Central memory CD4-positive, alpha-beta T cell (primary cell): ENCODE data around the gene SIX6.
"Not testable (repeated sequence)": the region's sequence is repeated elsewhere in the genome, so short reads cannot be mapped to it uniquely, and the experiment has no call there.

Experiments
- DNase-seq: peaks from one replicate; pipeline ENCODE4 v3.0.0; 2022
- total RNA-seq, 3 experiments: gene quantifications; one replicate each; lab custom pipeline; 2026; lab: John Stamatoyannopoulos, UW

The SIX6 gene
- 0 reads per million in 3 experiments for total RNA-seq

DNA sequence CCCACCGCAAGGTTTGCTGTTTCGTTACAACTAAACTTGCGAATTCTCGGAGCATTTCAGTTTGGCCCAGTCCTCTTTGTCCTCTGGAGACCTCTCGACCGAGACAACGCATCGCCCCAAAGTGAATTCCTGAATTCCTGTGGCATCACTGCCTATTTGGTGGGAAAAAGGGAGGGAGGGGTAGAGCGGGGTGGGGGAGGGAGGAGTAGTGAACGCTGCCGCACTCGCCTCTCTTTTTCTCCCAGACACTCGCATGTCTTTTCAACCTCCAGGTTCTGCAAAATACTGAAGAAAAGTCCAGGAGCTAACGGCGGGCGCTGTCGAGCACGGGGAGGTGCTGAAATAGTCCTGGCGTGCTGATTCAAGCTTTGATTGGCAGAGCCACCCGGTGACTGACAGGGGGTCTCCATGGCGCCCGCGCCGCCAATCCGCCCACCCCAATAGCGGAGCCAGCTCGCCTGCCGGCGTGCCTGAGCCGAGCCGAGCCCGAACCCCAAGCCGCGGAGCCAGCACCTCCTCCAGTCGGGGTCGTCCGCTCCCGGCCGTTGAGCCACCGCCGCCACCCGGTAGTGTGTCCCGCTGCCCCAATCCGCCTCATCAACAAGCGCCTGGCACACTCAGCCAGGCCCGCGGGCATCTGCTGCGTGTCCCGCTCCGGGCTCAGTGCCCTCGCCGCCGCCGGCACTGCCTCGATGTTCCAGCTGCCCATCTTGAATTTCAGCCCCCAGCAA lies at the start of gene SIX6:
TSS of gene SIX6 (plus strand) at position 440 of the 731 bp plus-strand sequence. CDS start at position 693, 253 bp downstream.
- DNase-seq: no peak

DNA sequence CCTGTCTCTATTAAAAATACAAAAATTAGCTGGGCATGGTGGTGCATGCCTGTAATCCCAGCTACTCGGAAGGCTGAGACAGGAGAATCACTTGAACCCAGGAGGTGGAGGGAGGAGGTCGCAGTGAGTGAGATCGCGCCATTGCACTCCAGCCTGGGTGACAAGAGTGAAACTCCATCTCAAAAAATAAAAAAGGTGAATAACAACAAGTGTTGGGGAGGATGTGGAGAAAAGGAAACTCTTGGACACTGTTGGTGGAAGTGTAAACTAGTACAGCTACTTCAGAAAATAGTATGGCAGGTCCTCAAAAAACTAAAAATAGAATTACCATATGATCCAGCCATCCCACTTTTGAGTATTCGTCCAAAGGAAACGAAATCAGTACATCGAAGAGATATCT lies 28.7 kb upstream of the SIX6 start:
- DNase-seq: not testable (repeated sequence)

- no peak for DNase-seq
Observed at GRCh38 chr14:60482743-60483142, 26.2 kb upstream of the SIX6 start.

DNA sequence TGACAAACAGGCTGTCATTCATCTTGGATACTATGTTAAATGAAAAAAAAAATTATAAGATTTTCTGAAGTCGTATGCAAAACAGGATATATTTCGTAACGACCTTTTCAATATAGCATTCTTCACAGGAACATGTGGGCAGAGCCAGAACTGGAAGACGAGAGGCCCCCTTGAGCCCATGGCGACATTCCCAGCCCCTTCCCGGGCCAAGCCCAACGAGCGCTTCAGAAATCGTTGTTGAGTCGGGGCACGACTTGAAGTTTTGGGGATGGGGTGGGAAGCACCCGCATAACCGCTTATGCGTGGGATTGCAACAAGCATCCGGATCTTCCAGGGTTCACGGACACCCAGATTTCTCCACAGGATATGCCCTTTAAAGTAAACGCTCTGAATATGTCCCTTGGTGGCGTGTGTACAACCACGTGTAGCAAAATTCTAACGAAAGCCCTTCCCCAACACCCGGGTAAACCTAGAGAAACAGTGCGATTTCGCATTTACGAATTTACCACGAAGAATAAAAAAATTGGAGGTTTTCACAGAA lies 23.8 kb upstream of the SIX6 start:
- DNase-seq: no peak

DNA sequence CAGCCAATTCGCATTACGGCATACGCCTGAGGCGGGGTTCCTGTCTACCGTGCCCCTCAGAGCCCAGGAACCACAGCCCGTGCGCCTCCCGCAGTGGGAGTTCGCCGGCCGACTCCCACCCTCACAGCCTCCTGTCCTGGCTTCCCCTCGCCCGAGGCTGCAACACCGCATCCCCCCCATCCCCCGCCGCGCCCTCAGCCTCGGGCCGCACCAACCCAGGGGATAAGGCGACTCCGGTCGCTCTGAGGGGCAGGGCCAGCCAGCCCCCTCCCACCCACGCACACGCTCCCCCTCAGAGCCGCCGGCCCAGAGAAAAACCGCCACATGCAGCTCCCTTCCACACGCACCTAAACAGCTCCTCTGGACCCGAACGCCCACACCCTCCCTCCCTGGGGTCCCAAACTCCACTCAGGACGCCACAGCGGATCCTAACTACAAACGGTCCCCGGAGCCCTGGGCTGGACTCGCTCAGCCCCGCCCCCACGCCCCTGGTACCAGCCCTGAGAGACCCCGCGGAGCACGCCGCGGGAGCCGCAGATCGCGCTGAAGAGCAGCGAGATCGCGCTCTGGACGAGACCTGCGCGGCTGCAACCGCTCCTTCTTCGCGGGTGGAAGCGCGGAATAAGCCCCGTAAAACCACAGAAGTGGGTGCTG lies 23.2 kb upstream of the SIX6 start, which contains the start of gene C14orf39:
TSS of gene C14orf39 (minus strand) at position 466 of the 654 bp plus-strand sequence. CDS start 985 bp downstream, outside the sequence.
- no peak for DNase-seq

- no peak for DNase-seq
Observed at GRCh38 chr14:60487211-60487610, 21.7 kb upstream of the SIX6 start.

DNA sequence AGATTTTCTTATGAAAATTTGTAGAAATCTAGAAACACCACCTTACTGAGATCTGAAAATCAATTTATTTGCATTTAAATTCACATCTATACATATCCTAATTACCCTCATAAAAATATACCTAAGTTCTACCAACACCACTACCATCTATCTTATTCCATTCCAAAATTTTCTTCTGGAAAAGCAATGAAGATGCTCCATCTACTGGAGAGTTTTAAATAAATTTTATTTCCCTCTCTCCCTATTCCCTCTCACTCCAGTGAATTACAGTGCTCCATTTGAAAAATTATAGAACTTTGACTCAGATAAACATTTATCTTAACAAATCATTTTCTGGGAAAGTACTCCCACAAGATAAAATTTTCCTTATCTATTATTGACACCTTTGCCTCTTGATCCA lies 20.8 kb upstream of the SIX6 start:
- no peak for DNase-seq

- no peak for DNase-seq
Observed at GRCh38 chr14:60490270-60490669, 18.7 kb upstream of the SIX6 start.

DNA sequence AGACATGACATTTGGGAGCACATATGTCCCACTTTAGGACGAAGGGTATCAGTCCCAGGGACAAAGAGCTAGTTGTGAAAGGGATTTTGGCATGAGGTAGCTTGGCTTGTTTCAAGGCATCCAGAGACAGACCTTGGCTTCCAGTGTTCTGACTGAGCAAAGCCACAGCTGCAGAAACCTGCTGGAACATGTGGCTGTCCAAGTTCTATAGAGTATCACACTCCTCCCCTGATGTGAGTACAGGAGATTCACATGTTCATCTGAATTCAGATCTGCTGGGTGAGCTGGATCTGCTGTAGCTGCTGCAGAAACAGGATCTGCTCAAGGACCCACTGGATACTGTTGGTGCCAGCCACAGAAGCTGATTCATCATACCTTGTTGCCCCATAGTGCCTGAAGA lies 13.0 kb upstream of the SIX6 start:
- DNase-seq: no peak

DNA sequence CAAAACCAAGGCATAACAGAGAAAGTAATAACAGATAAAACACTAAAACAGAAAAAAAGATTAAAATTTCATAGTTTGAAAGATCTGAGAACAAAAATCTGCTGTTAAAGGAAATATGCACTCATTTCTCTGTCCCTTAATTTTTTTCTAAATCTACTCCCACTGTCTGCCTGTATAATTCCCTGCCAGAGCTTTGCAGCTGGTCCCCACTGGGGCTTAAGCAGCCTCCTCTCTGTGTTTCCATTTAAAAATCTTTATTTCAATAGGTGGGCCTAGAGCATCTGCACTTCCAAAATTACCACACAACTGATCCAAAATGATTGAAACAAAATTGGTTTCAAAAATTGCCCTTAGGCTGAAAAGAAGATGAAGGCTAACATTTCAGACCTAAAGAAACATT lies 6.4 kb upstream of the SIX6 start:
- no peak for DNase-seq

DNA sequence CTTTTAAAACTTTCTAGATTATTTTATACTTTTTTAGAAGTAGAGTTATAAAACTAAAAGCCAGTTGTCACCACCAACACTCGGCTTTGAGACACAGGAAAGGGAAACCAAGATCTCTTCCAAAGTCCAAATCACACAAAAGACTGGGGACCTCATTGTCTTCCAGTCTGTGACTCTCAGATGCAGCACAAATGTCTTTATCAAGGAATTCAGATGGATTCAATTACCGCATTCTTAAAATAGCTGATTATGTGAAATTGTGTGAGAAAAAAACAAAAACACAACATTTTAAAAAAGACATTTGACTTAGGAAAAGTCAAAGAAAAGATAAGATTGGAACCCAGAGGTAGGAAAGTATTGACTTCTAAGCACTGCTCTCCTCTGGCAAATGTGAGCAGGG lies 3.5 kb upstream of the SIX6 start:
- no peak for DNase-seq

DNA sequence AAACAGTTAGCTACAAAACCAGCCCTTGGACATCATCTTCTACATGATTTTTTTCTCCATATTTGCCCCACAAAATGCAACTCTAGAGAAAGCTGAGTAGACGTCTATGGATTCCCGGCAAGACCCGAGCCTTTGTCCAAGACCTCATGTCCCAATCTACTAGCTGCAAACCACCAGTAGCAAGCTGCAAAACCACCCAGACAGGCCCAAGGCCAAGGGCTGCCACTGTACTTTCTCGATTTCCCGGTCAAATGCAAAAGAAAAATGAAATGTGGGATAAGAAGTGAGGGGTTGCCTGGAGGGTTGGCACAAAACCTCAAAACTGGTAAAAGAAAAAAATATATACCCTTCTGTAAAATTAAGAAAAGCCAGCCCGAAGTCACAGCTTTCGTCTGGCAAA lies 2.9 kb upstream of the SIX6 start:
- DNase-seq: no peak

DNA sequence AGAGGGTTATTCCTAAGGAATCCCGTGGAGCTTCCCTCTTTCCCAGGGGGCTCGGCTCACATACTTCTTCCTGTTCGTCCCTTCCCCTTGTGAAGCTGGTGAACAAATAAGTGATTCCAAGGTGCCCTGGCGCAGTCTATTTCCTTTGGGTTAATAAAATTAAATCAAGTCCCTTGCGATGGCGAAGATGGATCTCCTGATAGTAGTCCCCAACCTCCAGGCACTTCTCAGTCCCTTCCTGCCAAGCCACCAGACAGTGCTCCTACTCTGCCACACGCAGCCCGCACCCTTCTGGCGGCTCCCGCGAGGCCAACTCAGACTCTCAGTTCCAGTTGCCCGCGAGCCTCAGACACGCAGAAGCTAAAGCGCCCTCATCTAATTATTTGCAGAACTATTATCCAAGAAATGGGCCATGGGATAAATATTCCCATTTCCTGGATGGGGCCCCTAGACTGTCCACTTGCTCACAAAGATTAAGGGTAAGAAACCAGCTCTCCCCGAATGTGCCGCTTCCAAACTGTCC lies 2.4 kb upstream of the SIX6 start:
- DNase-seq: no peak

- DNase-seq: no peak
Observed at GRCh38 chr14:60506985-60507829, 1.7 kb upstream of the SIX6 start.

DNA sequence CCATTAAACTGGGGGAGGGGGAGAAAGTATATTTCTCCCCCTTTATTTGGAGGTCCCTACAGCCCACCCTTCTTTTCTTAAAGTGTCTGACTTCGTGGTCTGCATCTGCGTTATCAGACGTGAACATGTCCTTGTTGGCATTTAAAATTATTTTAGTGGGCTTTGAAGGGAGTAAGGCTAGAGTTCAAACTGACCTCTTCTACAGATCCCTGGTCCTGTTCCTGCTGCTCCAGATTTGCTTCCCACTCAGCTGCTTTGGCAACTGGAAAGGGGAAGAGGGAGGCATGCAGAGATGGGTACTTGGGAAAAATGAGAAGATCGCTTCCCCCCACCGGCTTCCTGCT lies 611 bp upstream of the SIX6 start:
- DNase-seq: no peak

DNA sequence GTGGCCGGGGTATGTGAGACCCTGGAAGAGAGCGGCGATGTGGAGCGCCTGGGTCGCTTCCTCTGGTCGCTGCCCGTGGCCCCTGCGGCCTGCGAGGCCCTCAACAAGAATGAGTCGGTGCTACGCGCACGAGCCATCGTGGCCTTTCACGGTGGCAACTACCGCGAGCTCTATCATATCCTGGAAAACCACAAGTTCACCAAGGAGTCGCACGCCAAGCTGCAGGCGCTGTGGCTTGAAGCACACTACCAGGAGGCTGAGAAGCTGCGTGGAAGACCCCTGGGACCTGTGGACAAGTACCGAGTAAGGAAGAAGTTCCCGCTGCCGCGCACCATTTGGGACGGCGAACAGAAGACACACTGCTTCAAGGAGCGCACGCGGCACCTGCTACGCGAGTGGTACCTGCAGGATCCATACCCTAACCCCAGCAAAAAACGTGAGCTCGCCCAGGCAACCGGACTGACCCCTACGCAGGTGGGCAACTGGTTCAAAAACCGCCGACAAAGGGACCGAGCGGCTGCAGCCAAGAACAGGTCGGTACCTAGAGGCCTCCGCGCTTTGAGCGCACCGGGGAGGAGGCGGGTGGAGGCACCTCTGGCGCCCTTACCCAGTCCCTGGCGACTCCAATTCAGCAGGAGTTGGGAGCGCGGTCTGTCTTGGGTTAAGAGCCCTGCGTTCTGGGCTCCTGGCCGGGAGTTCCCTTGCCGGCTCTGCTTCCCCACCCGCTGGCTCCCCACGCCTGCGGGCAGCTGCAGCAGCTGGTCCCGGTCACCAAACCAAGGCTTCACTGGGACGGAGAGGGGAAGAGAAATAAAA lies 700 bp downstream of the SIX6 start:
- DNase-seq: no peak

DNA sequence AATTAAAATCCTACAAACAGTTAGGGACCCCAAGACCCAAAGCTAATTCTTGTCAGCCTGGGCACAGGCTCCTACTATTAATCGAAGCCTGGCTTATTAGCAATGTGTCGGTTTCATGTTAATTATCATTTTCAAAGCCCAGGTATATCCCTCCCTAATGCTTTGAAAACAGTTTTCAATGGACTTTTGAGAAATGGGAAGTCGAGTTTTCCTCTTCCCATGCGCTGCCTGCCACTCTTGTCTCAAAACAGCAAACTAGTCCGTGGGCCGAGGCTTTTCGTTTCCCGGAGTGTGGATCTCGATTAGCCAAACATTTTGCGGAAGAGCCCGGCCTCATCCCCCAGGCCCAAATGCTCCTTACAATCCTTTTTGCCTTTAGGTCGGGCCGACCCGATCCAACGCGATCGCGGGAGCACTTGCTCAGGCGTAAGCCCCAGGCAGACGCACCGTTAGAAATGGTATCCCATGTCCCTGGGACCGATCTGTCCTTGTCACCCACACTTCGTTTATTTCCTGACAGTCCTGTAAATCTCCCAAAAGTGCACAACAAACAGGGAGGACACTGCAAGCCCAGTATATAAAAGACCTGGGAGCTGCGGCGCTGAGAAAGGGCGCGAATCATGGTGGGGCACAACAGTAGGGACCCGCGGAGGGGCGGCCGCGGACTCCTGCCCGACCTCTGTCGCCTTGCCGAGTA lies 1.5 kb downstream of the SIX6 start:
- DNase-seq: no peak

DNA sequence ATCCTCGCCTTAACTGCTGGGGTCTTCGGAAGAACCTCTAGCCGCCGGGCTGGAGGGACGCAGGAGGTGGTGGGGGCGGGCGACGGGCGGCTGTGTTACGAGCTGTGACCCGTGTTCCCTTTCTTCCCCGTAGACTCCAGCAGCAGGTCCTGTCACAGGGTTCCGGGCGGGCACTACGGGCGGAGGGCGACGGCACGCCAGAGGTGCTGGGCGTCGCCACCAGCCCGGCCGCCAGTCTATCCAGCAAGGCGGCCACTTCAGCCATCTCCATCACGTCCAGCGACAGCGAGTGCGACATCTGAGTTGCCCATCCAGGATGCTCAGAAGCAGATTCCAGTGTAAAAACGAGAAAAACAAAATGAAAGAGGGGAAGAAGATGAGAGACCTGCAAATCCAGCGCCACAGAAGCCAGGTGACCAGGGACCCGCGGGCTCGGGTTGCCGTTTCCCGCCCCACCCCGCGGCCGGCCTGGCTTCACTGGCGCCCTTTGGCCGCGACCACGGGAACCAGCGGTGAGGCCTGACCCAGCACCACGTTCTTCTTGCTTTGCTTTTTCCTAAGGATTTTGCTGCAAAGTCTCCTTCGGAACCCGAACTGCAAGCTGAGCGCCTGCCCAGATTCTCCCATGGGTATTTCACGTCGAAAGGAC lies 2.1 kb downstream of the SIX6 start:
- DNase-seq: no peak

GRCh38 chr14:60512126-60512525 lies 3.2 kb downstream of the SIX6 start:
- DNase-seq: no peak

DNA sequence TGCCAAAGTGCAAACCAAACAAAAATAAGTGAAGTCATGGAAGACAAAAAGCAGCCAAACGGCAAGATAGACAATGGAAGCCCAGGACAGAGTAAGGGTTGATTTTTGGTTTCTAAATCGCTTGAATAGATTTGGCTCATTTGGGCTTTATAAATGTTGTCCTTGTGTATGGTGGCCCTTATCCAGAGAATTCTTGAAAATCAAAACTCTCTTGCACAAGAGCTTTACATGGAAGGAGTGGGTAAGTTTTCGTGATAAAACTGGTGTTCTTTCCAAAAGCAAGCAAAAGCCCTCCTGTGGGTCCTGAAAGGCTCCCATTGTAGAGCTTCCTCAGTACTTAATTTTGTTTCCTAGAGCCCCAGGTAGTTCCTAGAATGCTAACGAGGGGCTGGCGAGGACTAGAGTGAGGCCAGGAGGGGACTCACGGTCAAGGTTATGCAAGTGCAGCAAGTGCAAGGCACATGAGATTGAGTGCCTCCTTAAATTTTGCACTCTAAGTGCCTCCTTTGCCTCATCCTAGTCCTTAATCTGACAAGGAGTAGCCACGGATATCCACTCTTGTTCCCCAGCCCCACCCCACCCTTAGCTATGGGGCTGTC lies 4.1 kb downstream of the SIX6 start:
- DNase-seq: no peak

- DNase-seq: no peak
Observed at GRCh38 chr14:60514378-60514740, 5.4 kb downstream of the SIX6 start.
